CD4-positive, CD25-positive, alpha-beta regulatory T cell (primary cell): Measurements from ENCODE around the gene PARD6B. TPM values are rescaled to one million over a fixed set of nuclear protein-coding genes. Genes with fewer than 3 reads are reported as not detected.
"Not testable (repeated sequence)": the region's sequence is repeated elsewhere in the genome, so short reads cannot be mapped to it uniquely, and the experiment has no call there.

Experiments
- ATAC-seq, 2 donors: fragments of 150-1000 bp; cut with Tn5 transposase; one replicate each; pipeline ENCODE4 v1.10.0; 2021; ENCODE audit warnings: low read depth in 2 of 2, moderate number of reproducible peaks in 2 of 2, moderate library complexity in 1 of 2
- DNase-seq, 3 donors: peaks; one replicate each; pipeline versions ENCODE4 v3.0.0 to v3.0.0-alpha.2; 2012 to 2022; ENCODE audit warnings: mixed read lengths in 1 of 3
- H3K27ac ChIP-seq: one replicate; pipeline ENCODE4 v1.7.0; 2013; ENCODE audit warnings: mild to moderate bottlenecking, low read length; ENCODE audit not compliant: insufficient read depth, poor library complexity, severe bottlenecking
- H3K27me3 ChIP-seq: one replicate; pipeline ENCODE4 v1.7.0; 2013; ENCODE audit warnings: low read length; ENCODE audit not compliant: control insufficient read depth, insufficient read depth
- H3K36me3 ChIP-seq: one replicate; pipeline ENCODE4 v1.7.0; 2013; ENCODE audit warnings: mild to moderate bottlenecking, low read length, moderate library complexity; ENCODE audit not compliant: control insufficient read depth, insufficient read depth
- H3K4me1 ChIP-seq: 2 replicates; pipeline ENCODE4 v1.7.0; 2013; ENCODE audit warnings: mild to moderate bottlenecking, low read length; ENCODE audit not compliant: insufficient read depth, control insufficient read depth, poor library complexity, severe bottlenecking
- H3K4me3 ChIP-seq: one replicate; pipeline ENCODE4 v1.7.0; 2013; ENCODE audit warnings: low read depth, mild to moderate bottlenecking, low read length, moderate library complexity
- H3K9me3 ChIP-seq, 2 experiments: 1 replicate in 1 of 2; 2 replicates in 1 of 2; pipeline ENCODE4 v1.7.0; 2013; ENCODE audit warnings: low read length in 2 of 2, mild to moderate bottlenecking in 1 of 2, moderate library complexity in 1 of 2; ENCODE audit not compliant: control insufficient read depth in 2 of 2
- H3K27ac Mint-ChIP-seq, 3 donors: one replicate each; pipeline ENCODE4 v1.8.0; 2020 to 2022; ENCODE audit warnings: mild to moderate bottlenecking in 3 of 3, mixed read lengths in 3 of 3, moderate library complexity in 2 of 3
- H3K27me3 Mint-ChIP-seq: one replicate; pipeline ENCODE4 v1.8.0; 2022; ENCODE audit warnings: mild to moderate bottlenecking, mixed read lengths
- H3K36me3 Mint-ChIP-seq: one replicate; pipeline ENCODE4 v1.8.0; 2020; ENCODE audit warnings: mixed read lengths
- H3K4me1 Mint-ChIP-seq, 4 donors: one replicate each; pipeline ENCODE4 v1.8.0; 2020 to 2022; ENCODE audit warnings: mixed read lengths in 4 of 4, mild to moderate bottlenecking in 1 of 4
- H3K4me3 Mint-ChIP-seq, 4 donors: one replicate each; pipeline ENCODE4 v1.8.0; 2020 to 2022; ENCODE audit warnings: mild to moderate bottlenecking in 4 of 4, mixed read lengths in 4 of 4, moderate library complexity in 3 of 4
- H3K9me3 Mint-ChIP-seq, 7 donors: one replicate each; pipeline ENCODE4 v1.8.0; 2020 to 2022; ENCODE audit warnings: mixed read lengths in 7 of 7, mild to moderate bottlenecking in 3 of 7, moderate library complexity in 2 of 7
- polyA plus RNA-seq, 4 donors: library from polyadenylated mRNA; unstranded; fragments of 300-500 nt; fragmentation: Illumina TruSeq; gene quantifications; one replicate each; pipeline ENCODE4 v1.2.3, GENCODE V29; 2021
- total RNA-seq: library from RNA; stranded (reverse); gene quantifications from one replicate; pipeline ENCODE4 v1.2.3, GENCODE V29; 2022

PARD6B gene
- total and polyA plus RNA-seq, 5 donors from 2014 or later, result 0.79 to 5.0 (median 1.2) TPM

- not testable (repeated sequence) for H3K9me3 ChIP-seq, H3K4me3 Mint-ChIP-seq, H3K27ac ChIP-seq, H3K4me3 ChIP-seq, H3K27ac Mint-ChIP-seq, H3K27me3 ChIP-seq, H3K4me1 Mint-ChIP-seq, H3K27me3 Mint-ChIP-seq, ATAC-seq, H3K9me3 Mint-ChIP-seq, H3K36me3 Mint-ChIP-seq, H3K4me1 ChIP-seq, H3K36me3 ChIP-seq, DNase-seq
Observed at GRCh38 chr20:50769551-50770085, 38.2 kb downstream of the PARD6B start.

- H3K27me3 ChIP-seq, ATAC-seq, H3K27me3 Mint-ChIP-seq, H3K9me3 Mint-ChIP-seq, DNase-seq, H3K4me1 ChIP-seq, H3K4me3 Mint-ChIP-seq, H3K27ac ChIP-seq, H3K36me3 ChIP-seq, H3K4me3 ChIP-seq, H3K27ac Mint-ChIP-seq, H3K9me3 ChIP-seq, H3K4me1 Mint-ChIP-seq, H3K36me3 Mint-ChIP-seq: not testable (repeated sequence)
Observed at GRCh38 chr20:50771419-50772080, 40.2 kb downstream of the PARD6B start.

- Histone ChIP-seq H3K27ac (no peak overlapping the region), H3K4me1 (no peaks in the 10 kb centered on the region), H3K36me3 (no peaks in the 10 kb centered on the region), H3K9me3 (no peaks in the 10 kb centered on the region), H3K4me3 (no peak overlapping the region), H3K27me3 (no peaks in the 10 kb centered on the region)
- no peaks in the 10 kb centered on the region for H3K9me3 Mint-ChIP-seq
- H3K27me3 Mint-ChIP-seq, result no peaks in the 10 kb centered on the region
- ATAC-seq (no peak), DNase-seq (no peak)
- no peaks in the 10 kb centered on the region for H3K4me1 Mint-ChIP-seq
- no peak overlapping the region for H3K27ac Mint-ChIP-seq
- no peaks in the 10 kb centered on the region for H3K36me3 Mint-ChIP-seq
- no peak overlapping the region for H3K4me3 Mint-ChIP-seq
Observed at GRCh38 chr20:50772420-50773185, 41.2 kb downstream of the PARD6B start.

DNA sequence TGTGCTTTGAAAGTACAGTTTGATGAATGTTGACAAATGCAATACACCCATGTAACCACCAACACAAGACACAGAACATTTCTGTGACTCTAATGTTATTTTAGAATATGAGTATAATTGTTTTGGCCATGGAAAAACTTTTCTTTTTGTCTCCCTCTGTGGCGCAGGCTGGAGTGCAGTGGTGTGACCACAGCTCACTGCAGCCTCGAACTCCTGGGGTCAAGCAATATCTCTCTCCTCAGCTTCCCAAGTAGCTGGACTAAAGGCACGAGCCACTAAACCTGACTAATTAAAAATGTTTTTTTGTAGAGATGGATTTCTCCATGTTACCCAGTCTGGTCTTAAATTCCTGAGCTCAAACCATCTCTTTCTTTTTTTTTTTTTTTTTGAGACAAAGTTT lies 43.1 kb downstream of the PARD6B start:
- Mint-ChIP-seq H3K9me3 (no peaks in the 10 kb centered on the region), H3K36me3 (no peaks in the 10 kb centered on the region), H3K27me3 (no peaks in the 10 kb centered on the region), H3K4me3 (no peak overlapping the region), H3K27ac (no peak overlapping the region), H3K4me1 (no peaks in the 10 kb centered on the region)
- Histone ChIP-seq H3K9me3 (no peaks in the 10 kb centered on the region), H3K4me1 (no peaks in the 10 kb centered on the region), H3K27me3 (no peaks in the 10 kb centered on the region), H3K27ac (no peak overlapping the region), H3K4me3 (no peak overlapping the region), H3K36me3 (no peaks in the 10 kb centered on the region)
- DNase-seq (no peak), ATAC-seq (no peak)

GRCh38 chr20:50776122-50776817 lies 44.9 kb downstream of the PARD6B start:
- Histone ChIP-seq H3K36me3 (no peaks in the 10 kb centered on the region), H3K4me1 (no peaks in the 10 kb centered on the region), H3K27ac (no peak overlapping the region), H3K9me3 (no peaks in the 10 kb centered on the region), H3K27me3 (no peaks in the 10 kb centered on the region), H3K4me3 (no peak overlapping the region)
- H3K27me3 Mint-ChIP-seq, result peaks cover 5% of the 10 kb centered on the region
- H3K4me1 Mint-ChIP-seq, result no peaks in the 10 kb centered on the region
- DNase-seq, result no peak
- ATAC-seq, result no peak
- no peak overlapping the region for H3K27ac Mint-ChIP-seq
- H3K36me3 Mint-ChIP-seq, result no peaks in the 10 kb centered on the region
- H3K9me3 Mint-ChIP-seq, result no peaks in the 10 kb centered on the region
- no peak overlapping the region for H3K4me3 Mint-ChIP-seq

DNA sequence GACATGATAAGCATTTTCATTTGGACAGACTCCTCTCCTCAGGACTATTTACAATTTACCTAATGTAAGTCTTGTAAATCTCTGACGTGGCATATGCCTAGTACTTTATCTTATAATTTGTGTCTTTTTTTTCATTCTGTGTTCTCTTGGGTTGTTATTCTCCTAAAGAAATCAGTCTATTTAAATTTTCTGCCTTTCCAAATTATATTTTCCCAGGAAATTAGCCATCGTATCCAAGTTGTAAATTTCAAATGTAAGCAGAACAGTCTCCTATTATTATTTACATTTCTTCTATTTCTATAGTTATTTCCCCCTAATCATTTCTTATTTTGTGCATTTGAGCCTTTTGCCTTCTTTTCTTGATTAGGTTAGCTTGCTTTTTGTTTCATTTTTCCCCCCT lies 46.0 kb downstream of the PARD6B start:
- no peak for ATAC-seq

DNA sequence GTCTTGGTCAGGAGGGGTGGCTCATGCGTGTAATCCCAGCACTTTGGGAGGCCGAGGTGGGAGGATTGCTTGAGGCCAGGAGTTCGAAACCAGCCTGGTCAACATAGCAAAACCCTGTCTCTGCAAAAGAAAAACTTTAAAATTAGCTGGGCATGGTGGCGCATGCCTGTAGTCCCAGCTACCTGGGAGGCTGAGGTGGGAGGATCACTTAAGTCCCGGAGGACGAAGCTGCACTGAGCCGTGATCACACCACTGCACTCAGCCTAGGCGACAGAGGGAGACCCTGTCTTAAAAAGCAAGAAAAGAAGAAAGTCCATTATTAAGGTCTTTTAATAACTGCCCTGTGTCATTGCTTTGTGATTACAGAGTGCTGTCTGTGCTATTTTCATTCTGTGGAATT lies 47.6 kb downstream of the PARD6B start:
- H3K36me3 ChIP-seq, H3K36me3 Mint-ChIP-seq, ATAC-seq: not testable (repeated sequence)

More for the DNA sequence above, 46.0 kb downstream of the PARD6B start:
- H3K27me3 Mint-ChIP-seq, result peaks cover 11% of the 10 kb centered on the region
- DNase-seq, result no peak
- no peak overlapping the region for H3K4me3 Mint-ChIP-seq
- Histone ChIP-seq H3K27ac (no peak overlapping the region), H3K36me3 (no peaks in the 10 kb centered on the region), H3K9me3 (no peaks in the 10 kb centered on the region), H3K27me3 (no peaks in the 10 kb centered on the region), H3K4me1 (no peaks in the 10 kb centered on the region), H3K4me3 (no peak overlapping the region)
- H3K36me3 Mint-ChIP-seq, result no peaks in the 10 kb centered on the region
- no peaks in the 10 kb centered on the region for H3K4me1 Mint-ChIP-seq
- no peak overlapping the region for H3K27ac Mint-ChIP-seq
- no peaks in the 10 kb centered on the region for H3K9me3 Mint-ChIP-seq

More for the DNA sequence above, 47.6 kb downstream of the PARD6B start:
- H3K27ac ChIP-seq, H3K27ac Mint-ChIP-seq, H3K9me3 Mint-ChIP-seq, H3K9me3 ChIP-seq, DNase-seq, H3K4me1 ChIP-seq, H3K27me3 ChIP-seq, H3K4me3 ChIP-seq, H3K4me3 Mint-ChIP-seq, H3K4me1 Mint-ChIP-seq: not testable (repeated sequence)
- peaks cover 11% of the 10 kb centered on the region for H3K27me3 Mint-ChIP-seq
